ENCODE results near the gene NUP214. TPM values are rescaled to one million over a fixed set of nuclear protein-coding genes. Genes with fewer than 3 reads are reported as not detected.
"Not testable (repeated sequence)": the region's sequence is repeated elsewhere in the genome, so short reads cannot be mapped to it uniquely, and the experiment has no call there.

The NUP214 gene
- total and polyA plus RNA-seq, 4 donors: 6.6 to 63.6 (median 40.3) TPM

DNA sequence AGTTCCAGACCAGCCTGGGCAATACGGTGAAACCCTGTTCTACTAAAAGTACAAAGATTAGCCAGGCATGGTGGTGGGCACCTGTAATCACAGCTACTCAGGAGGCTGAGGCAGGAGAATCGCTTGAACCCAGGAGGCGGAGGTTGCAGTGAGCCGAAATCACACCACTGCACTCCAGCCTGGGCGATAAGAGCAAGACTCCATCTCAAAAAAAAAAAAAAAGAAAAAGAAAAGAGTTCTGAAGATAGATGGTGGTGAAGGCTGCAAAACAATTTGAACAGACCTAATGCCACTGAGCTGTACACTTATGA lies 137.6 kb downstream of the NUP214 start:
- peak in 1 of 2 donors; percentile 35 for DNase-seq
- H3K4me3 ChIP-seq (ENCODE audit: low read length in 2 of 2); H3K4me1 ChIP-seq (ENCODE audit: control insufficient read depth in 1 of 2, insufficient read depth in 2 of 2, low read length in 2 of 2); intact Hi-C loops (cut with DNase I); H3K27ac ChIP-seq (ENCODE audit: low read depth in 1 of 2, low read length in 2 of 2); ATAC-seq (ENCODE audit: low FRiP score); H3K9me3 ChIP-seq (ENCODE audit: control insufficient read depth, low read length); H3K36me3 ChIP-seq (ENCODE audit: control insufficient read depth in 1 of 2, insufficient read depth in 2 of 2, low read length in 1 of 2); H3K27me3 ChIP-seq (ENCODE audit: control insufficient read depth in 1 of 2, insufficient read depth in 2 of 2, low read length in 1 of 2): not testable (repeated sequence)
- WGBS, 2 donors: 94 to 97% methylated on average over 4 to 5 of the region's 5 CpGs

DNA sequence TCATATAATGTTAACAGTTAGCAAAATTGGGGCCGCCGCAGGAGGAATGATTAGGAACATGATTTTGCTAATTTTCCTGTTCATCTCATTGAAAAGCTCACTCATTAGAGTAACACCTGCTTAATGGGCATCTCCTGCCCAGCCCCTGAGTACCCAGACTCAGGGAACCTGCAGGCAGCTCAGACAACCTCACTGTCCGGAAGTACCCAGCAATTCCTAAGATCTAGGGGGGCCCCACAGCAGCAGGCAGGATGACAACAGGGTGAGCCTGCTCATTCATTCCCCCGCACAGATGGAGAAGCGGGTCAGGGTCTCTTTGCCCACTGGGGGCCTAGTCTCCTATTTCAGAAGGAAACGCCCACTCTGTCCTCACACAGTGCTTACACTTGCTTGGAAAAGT lies 138.3 kb downstream of the NUP214 start:
- no peaks in the 10 kb centered on the region for H3K36me3 ChIP-seq (ENCODE audit: control insufficient read depth in 1 of 2, insufficient read depth in 2 of 2, low read length in 1 of 2)
- H3K27me3 ChIP-seq (ENCODE audit: control insufficient read depth in 1 of 2, insufficient read depth in 2 of 2, low read length in 1 of 2): no peaks in the 10 kb centered on the region
- DNase-seq (peak in 1 of 2 donors; percentile 11), ATAC-seq (ENCODE audit: low FRiP score) (no peak)
- no peak overlapping the region for H3K27ac ChIP-seq (ENCODE audit: low read depth in 1 of 2, low read length in 2 of 2)
- 93 to 100% methylated on average over 6 of the region's 6 CpGs for WGBS, 2 donors
- H3K9me3 ChIP-seq (ENCODE audit: control insufficient read depth, low read length): no peaks in the 10 kb centered on the region
- no peak overlapping the region for H3K4me3 ChIP-seq (ENCODE audit: low read length in 2 of 2)
- no peaks in the 10 kb centered on the region for H3K4me1 ChIP-seq (ENCODE audit: control insufficient read depth in 1 of 2, insufficient read depth in 2 of 2, low read length in 2 of 2)
- intact Hi-C loops (cut with DNase I): no loop called here

DNA sequence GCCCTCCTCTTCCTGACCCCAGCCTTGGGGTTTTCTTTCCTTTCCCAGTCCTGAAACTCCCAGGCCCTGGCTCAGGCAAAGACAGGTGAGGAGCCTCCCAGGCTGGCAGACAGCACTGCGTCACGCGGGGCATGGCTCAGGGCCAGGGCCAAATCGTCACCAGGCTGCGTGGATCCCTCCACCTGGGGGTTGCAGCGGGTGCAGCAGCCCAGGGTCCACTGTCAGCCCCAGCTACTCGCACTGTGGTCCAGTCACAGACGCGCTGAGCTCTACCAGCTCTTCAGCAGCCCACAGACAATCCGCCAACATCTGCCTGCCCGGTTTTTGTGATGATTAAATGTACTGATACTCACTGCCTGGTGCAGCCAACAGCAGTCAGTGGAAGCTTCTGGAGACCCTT lies 138.8 kb downstream of the NUP214 start:
- H3K36me3 ChIP-seq (ENCODE audit: control insufficient read depth in 1 of 2, insufficient read depth in 2 of 2, low read length in 1 of 2): no peaks in the 10 kb centered on the region
- peak in 1 of 2 donors; percentile 48 for DNase-seq
- intact Hi-C loops (cut with DNase I): no loop called here
- H3K9me3 ChIP-seq (ENCODE audit: control insufficient read depth, low read length): no peaks in the 10 kb centered on the region
- no peaks in the 10 kb centered on the region for H3K4me1 ChIP-seq (ENCODE audit: control insufficient read depth in 1 of 2, insufficient read depth in 2 of 2, low read length in 2 of 2)
- no peak overlapping the region for H3K4me3 ChIP-seq (ENCODE audit: low read length in 2 of 2)
- ATAC-seq (ENCODE audit: low FRiP score): no peak
- WGBS, 2 donors: 83 to 85% methylated on average over 11 of the region's 11 CpGs
- no peaks in the 10 kb centered on the region for H3K27me3 ChIP-seq (ENCODE audit: control insufficient read depth in 1 of 2, insufficient read depth in 2 of 2, low read length in 1 of 2)
- H3K27ac ChIP-seq (ENCODE audit: low read depth in 1 of 2, low read length in 2 of 2): no peak overlapping the region

DNA sequence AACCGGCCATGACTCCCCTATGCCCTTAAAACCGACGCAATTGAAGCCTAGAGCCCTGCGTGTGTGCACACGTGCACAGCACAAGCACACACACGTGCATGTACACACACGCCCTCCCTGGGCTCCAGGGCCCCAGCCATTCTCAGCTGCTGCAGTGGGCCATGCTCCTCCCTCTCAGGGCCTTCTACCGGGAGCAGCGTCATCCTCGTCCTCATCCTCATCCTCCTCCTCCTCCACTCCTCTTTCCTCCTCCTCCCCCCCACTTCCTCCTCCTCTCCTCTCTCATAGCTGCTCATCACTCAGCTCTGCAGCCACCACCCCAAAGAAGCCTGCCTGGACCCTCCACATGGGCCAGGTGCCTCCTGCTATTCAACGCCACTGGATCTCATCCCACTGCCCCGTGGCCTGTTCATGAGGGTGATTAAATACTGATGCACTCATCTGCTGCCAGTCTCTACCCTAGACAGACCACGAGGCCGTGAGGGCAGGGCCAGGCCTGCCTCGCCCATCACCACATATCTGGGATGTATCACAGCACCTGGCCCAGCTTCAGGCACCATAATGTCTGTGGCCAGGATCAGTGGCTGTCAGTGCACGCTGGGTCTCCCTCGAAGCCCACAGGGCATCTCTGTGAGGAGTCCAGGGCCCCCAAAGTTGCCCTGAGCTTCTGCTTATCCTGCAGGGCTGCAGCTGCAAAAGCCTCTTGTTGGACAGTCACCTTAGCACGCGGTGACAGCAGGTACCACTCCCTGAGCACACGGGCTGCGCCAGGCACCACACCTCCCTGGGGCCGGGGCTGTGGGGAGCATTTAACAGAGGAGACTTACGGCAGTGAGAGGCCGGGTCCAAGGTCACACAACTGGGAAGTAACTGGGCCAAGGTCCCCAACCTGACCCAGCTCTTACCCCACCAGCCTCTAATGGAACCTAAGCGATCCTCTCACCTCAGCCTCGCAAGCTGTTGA lies 141.2 kb downstream of the NUP214 start:
- DNase-seq (peak in 1 of 2 donors; percentile 50), ATAC-seq (ENCODE audit: low FRiP score) (no peak)
- no peaks in the 10 kb centered on the region for H3K27me3 ChIP-seq (ENCODE audit: control insufficient read depth in 1 of 2, insufficient read depth in 2 of 2, low read length in 1 of 2)
- no peak overlapping the region for H3K27ac ChIP-seq (ENCODE audit: low read depth in 1 of 2, low read length in 2 of 2)
- H3K4me3 ChIP-seq (ENCODE audit: low read length in 2 of 2): no peak overlapping the region
- 89% methylated on average over 26 of the region's 26 CpGs for WGBS, 2 donors
- H3K4me1 ChIP-seq (ENCODE audit: control insufficient read depth in 1 of 2, insufficient read depth in 2 of 2, low read length in 2 of 2): no peaks in the 10 kb centered on the region
- H3K9me3 ChIP-seq (ENCODE audit: control insufficient read depth, low read length): no peaks in the 10 kb centered on the region
- no peaks in the 10 kb centered on the region for H3K36me3 ChIP-seq (ENCODE audit: control insufficient read depth in 1 of 2, insufficient read depth in 2 of 2, low read length in 1 of 2)
- intact Hi-C loops (cut with DNase I): no loop called here

DNA sequence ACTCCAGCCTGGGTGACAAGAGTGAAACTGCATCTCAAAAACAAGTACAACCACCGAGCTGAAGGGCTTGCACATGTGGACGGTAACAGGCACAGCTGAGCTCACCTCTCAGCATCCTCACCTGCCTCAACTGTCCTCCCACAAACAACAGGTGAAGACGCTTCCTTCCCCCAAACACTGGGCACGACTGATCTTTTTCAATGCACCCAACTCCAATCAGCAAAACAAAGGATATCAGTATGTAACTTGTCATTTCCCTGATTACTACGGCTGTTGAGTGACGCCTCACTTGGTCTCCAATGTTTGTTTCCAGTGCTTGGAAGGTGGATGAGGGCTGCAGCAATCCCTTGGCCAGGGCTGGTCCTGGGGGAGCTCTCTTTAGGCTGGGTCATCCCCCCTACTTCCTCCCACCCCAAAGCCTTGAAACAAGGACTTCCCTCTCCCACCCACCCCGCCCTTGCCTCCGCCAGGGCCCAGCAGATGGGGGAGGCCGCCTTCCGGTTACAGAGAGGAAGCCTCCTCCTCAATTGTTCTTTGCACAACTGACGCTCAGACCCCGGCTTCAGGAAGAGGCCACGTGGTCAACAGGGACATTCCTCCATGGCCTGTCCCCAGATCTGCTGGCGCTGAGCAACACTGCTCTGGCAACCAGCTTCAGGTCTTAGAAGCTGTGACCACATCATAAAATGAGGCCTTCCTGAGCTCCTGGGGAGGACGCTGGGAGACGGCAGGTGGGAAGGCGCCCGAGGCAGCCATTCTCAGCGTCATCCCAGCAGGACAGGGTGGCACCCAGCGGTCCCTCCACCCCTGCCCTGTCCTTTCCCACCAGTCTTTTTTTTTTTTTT lies 145.0 kb downstream of the NUP214 start:
- Histone ChIP-seq H3K4me3 (ENCODE audit: low read length in 2 of 2) (no peak overlapping the region), H3K4me1 (ENCODE audit: control insufficient read depth in 1 of 2, insufficient read depth in 2 of 2, low read length in 2 of 2) (no peaks in the 10 kb centered on the region), H3K27me3 (ENCODE audit: control insufficient read depth in 1 of 2, insufficient read depth in 2 of 2, low read length in 1 of 2) (no peaks in the 10 kb centered on the region), H3K9me3 (ENCODE audit: control insufficient read depth, low read length) (no peaks in the 10 kb centered on the region), H3K36me3 (ENCODE audit: control insufficient read depth in 1 of 2, insufficient read depth in 2 of 2, low read length in 1 of 2) (no peaks in the 10 kb centered on the region), H3K27ac (ENCODE audit: low read depth in 1 of 2, low read length in 2 of 2) (no peak overlapping the region)
- WGBS, 2 donors: 80 to 82% methylated on average over 20 of the region's 20 CpGs
- ATAC-seq (ENCODE audit: low FRiP score) (peak; percentile 49), DNase-seq (peak in 1 of 2 donors; percentile 85)
- intact Hi-C loops (cut with DNase I): no loop called here

DNA sequence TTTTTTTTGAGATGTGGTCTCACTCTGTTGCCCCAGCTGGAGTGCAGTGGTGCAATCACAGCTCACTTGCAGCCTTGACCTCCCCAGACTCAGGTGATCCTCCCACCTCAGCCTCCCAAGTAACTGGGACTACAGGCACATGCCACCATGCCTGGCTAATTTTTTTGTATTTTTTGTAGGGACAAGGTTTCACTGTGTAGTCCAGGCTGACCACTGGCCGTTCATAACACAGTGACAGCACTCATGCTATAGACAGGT lies 145.6 kb downstream of the NUP214 start:
- H3K4me3 ChIP-seq (ENCODE audit: low read length in 2 of 2); DNase-seq; H3K9me3 ChIP-seq (ENCODE audit: control insufficient read depth, low read length); H3K4me1 ChIP-seq (ENCODE audit: control insufficient read depth in 1 of 2, insufficient read depth in 2 of 2, low read length in 2 of 2); H3K27me3 ChIP-seq (ENCODE audit: control insufficient read depth in 1 of 2, insufficient read depth in 2 of 2, low read length in 1 of 2); ATAC-seq (ENCODE audit: low FRiP score); intact Hi-C loops (cut with DNase I); H3K27ac ChIP-seq (ENCODE audit: low read depth in 1 of 2, low read length in 2 of 2); H3K36me3 ChIP-seq (ENCODE audit: control insufficient read depth in 1 of 2, insufficient read depth in 2 of 2, low read length in 1 of 2): not testable (repeated sequence)
- 93 to 94% methylated on average over 1 of the region's 1 CpG for WGBS, 2 donors

DNA sequence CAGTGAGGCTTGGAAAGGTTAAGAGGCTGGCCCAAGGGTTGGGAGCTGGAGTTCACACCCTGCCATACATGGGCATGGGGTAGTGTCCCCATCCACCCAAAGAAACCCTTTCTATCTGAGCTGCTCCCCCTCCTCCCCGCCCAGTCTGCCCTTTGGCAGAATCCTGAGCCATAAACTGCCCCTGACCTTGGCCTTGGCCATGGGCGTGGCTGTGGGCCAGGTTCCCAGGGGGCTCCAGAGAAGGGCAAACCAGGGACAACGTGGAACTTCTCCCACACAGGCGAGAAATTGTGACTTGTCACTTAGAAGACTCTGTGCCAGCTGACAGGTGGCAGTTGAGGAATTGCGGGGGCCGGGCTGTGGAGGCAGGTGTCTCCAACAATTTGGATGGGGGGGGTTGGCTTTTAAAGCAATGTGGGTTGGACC lies 146.1 kb downstream of the NUP214 start:
- no peaks in the 10 kb centered on the region for H3K4me1 ChIP-seq (ENCODE audit: control insufficient read depth in 1 of 2, insufficient read depth in 2 of 2, low read length in 2 of 2)
- DNase-seq (no peak), ATAC-seq (ENCODE audit: low FRiP score) (no peak)
- intact Hi-C loops (cut with DNase I): no loop called here
- peaks cover 0 to 1% of the 10 kb centered on the region in 2 donors for H3K27me3 ChIP-seq (ENCODE audit: control insufficient read depth in 1 of 2, insufficient read depth in 2 of 2, low read length in 1 of 2)
- no peak overlapping the region for H3K4me3 ChIP-seq (ENCODE audit: low read length in 2 of 2)
- no peaks in the 10 kb centered on the region for H3K36me3 ChIP-seq (ENCODE audit: control insufficient read depth in 1 of 2, insufficient read depth in 2 of 2, low read length in 1 of 2)
- no peaks in the 10 kb centered on the region for H3K9me3 ChIP-seq (ENCODE audit: control insufficient read depth, low read length)
- no peak overlapping the region for H3K27ac ChIP-seq (ENCODE audit: low read depth in 1 of 2, low read length in 2 of 2)
- WGBS, 2 donors: 88 to 94% methylated on average over 6 of the region's 6 CpGs

DNA sequence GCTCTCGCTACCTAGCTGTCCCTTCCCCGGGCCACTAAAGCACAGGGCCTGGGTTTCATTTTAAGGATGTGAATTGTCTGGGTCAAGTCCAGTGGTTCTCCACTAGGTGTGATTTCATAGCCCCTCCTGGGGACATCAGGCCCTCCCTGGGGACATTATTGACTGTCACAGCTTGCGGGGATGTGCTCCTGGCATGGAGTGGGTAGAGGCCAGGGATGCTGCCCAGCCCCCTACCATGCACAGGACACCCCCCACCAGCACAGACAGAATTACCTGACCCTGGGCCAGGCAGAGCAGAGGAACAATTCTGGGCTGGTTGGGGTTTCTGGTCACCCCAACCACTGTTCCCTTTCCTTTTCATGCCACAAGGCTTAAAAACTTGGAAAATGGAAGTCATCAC lies 146.8 kb downstream of the NUP214 start:
- ATAC-seq (ENCODE audit: low FRiP score) (no peak), DNase-seq (no peak)
- intact Hi-C loops (cut with DNase I): no loop called here
- Histone ChIP-seq H3K4me1 (ENCODE audit: control insufficient read depth in 1 of 2, insufficient read depth in 2 of 2, low read length in 2 of 2) (no peaks in the 10 kb centered on the region), H3K27ac (ENCODE audit: low read depth in 1 of 2, low read length in 2 of 2) (no peak overlapping the region), H3K4me3 (ENCODE audit: low read length in 2 of 2) (no peak overlapping the region), H3K27me3 (ENCODE audit: control insufficient read depth in 1 of 2, insufficient read depth in 2 of 2, low read length in 1 of 2) (peaks cover 0 to 1% of the 10 kb centered on the region in 2 donors), H3K9me3 (ENCODE audit: control insufficient read depth, low read length) (no peaks in the 10 kb centered on the region), H3K36me3 (ENCODE audit: control insufficient read depth in 1 of 2, insufficient read depth in 2 of 2, low read length in 1 of 2) (no peaks in the 10 kb centered on the region)
- WGBS, 2 donors: 93 to 97% methylated on average over 3 of the region's 3 CpGs

All from aorta (tissue), 5 donors.